HCT116 (cell line): ENCODE data around the gene WAPL. TPM values are rescaled to one million over a fixed set of nuclear protein-coding genes. Genes with fewer than 3 reads are reported as not detected.

ENCODE experiments used
- ATAC-seq: fragments of 200-7000 bp; cut with Tn5 transposase; 2 replicates; pipeline ENCODE4 v1.9.1; 2020; ENCODE audit warnings: mild to moderate bottlenecking, moderate library complexity
- BruUV-seq: library from RNA; stranded (reverse); fragments of 400-500 nt; replicated peaks from 2 replicates; lab custom pipeline; 2021; lab: Mats Ljungman, UMichigan
- CTCF ChIA-PET: fragments of 300-600 bp; sonication (Branson Sonifier 250); formaldehyde crosslinking; loops from one replicate; lab custom pipeline; 2021; ENCODE audit warnings: antibody characterized with exemption; lab: Charles Lee
- POLR2A ChIA-PET: fragments of 300-600, 350-600 bp; sonication (Branson Sonifier 250); formaldehyde crosslinking; loops from one replicate; lab custom pipeline; 2021; ENCODE audit warnings: antibody characterized with exemption; lab: Charles Lee
- RAD21 ChIA-PET, 2 experiments: fragments of 300-600 bp; sonication (Branson Sonifier 250); formaldehyde crosslinking; loops; one replicate each; lab custom pipeline; 2023; ENCODE audit warnings: low total read pairs in 2 of 2; ENCODE audit not compliant: uncharacterized antibody in 2 of 2, unreplicated experiment in 2 of 2, low non-redundant PET in 1 of 2; lab: Charles Lee
- DNase-seq: peaks from one replicate; pipeline ENCODE4 v3.0.0-alpha.2; 2010; ENCODE audit warnings: low read depth, low spot score
- H2AFZ ChIP-seq: fragments of 200-600 bp; shearing (Covaris generic), sonication (generic); 2 replicates; pipeline ENCODE4 v1.6.1; 2017; ENCODE audit warnings: low read depth, mixed run types, mixed read lengths, antibody characterized with exemption, low read length; ENCODE audit not compliant: poor library complexity, severe bottlenecking
- H3K27ac ChIP-seq: 2 replicates; pipeline ENCODE4 v1.5.1; 2012; ENCODE audit warnings: low read depth, low read length
- H3K27me3 ChIP-seq: fragments of 200-600 bp; sonication (generic); 2 replicates; pipeline ENCODE4 v1.6.1; 2016; ENCODE audit warnings: mixed run types, low read length, mixed read lengths; ENCODE audit not compliant: insufficient read depth
- H3K36me3 ChIP-seq, 2 experiments: fragments of 200-500 bp in 1 of 2; fragments of 200-600 bp in 1 of 2; sonication (Bioruptor generic) in 1 of 2; sonication (generic) in 1 of 2; 2 replicates each; pipeline versions ENCODE4 v1.5.1 to v1.6.1; 2014 to 2016; ENCODE audit warnings: low read length in 2 of 2, inconsistent platforms in 1 of 2, mixed read lengths in 1 of 2, mixed run types in 1 of 2; ENCODE audit not compliant: insufficient read depth in 2 of 2, control insufficient read depth in 1 of 2
- H3K4me1 ChIP-seq, 2 experiments: fragments of 200-600 bp in 1 of 2; sonication (generic) in 1 of 2; 2 replicates each; pipeline versions ENCODE4 v1.5.1 to v1.6.1; 2012 to 2017; ENCODE audit warnings: low read length in 2 of 2, inconsistent platforms in 1 of 2, mild to moderate bottlenecking in 1 of 2, mixed read lengths in 1 of 2, mixed run types in 1 of 2, moderate library complexity in 1 of 2; ENCODE audit not compliant: insufficient read depth in 2 of 2, control insufficient read depth in 1 of 2
- H3K4me2 ChIP-seq: fragments of 200-600 bp; sonication (generic); 2 replicates; pipeline ENCODE4 v1.6.1; 2017; ENCODE audit warnings: mixed run types, low read length, mixed read lengths
- H3K4me3 ChIP-seq, 2 experiments: fragments of 200-600 bp in 1 of 2; sonication (generic) in 1 of 2; replicated peaks in 1 of 2; 2 replicates each; pipeline ENCODE4 v1.5.1; 2011 to 2016; ENCODE audit warnings: low read length in 2 of 2, control low read depth in 1 of 2, low read depth in 1 of 2, mild to moderate bottlenecking in 1 of 2, mixed read lengths in 1 of 2, mixed run types in 1 of 2
- H3K79me2 ChIP-seq: fragments of 200-600 bp; sonication (generic); 2 replicates; pipeline ENCODE4 v1.6.1; 2017; ENCODE audit warnings: mild to moderate bottlenecking, mixed run types, low read length, moderate library complexity, mixed read lengths; ENCODE audit not compliant: insufficient read depth
- H3K9ac ChIP-seq: fragments of 200-600 bp; sonication (generic); 2 replicates; pipeline ENCODE4 v1.6.1; 2016; ENCODE audit warnings: low read length, mixed read lengths
- H3K9me2 ChIP-seq: fragments of 200-600 bp; sonication (generic), shearing (Covaris generic); 2 replicates; pipeline ENCODE4 v1.6.1; 2017; ENCODE audit warnings: mixed run types, mild to moderate bottlenecking, moderate library complexity; ENCODE audit not compliant: insufficient read depth
- H3K9me3 ChIP-seq, 2 experiments: fragments of 200-500 bp in 1 of 2; fragments of 200-600 bp in 1 of 2; sonication (Bioruptor generic) in 1 of 2; sonication (generic) in 1 of 2; 2 replicates each; pipeline ENCODE4 v1.6.1; 2014 to 2017; ENCODE audit warnings: low read length in 2 of 2, mixed read lengths in 2 of 2, inconsistent platforms in 1 of 2, low read depth in 1 of 2, mild to moderate bottlenecking in 1 of 2, mixed run types in 1 of 2, moderate library complexity in 1 of 2; ENCODE audit not compliant: control insufficient read depth in 1 of 2, insufficient read depth in 1 of 2
- H4K20me1 ChIP-seq: fragments of 200-600 bp; sonication (generic), shearing (Covaris generic); 2 replicates; pipeline ENCODE4 v1.6.1; 2017; ENCODE audit warnings: mixed run types, mild to moderate bottlenecking, moderate library complexity; ENCODE audit not compliant: insufficient read depth
- CBX3 ChIP-seq: IDR thresholded peaks from 2 replicates; pipeline ENCODE4 v1.6.1; 2012; ENCODE audit warnings: low read depth
- CEBPB ChIP-seq: IDR thresholded peaks from 2 replicates; pipeline ENCODE4 v1.6.1; 2012; ENCODE audit warnings: low read depth
- EZH2 ChIP-seq: fragments of 200-600 bp; sonication (generic); IDR thresholded peaks from 2 replicates; pipeline ENCODE4 v1.6.1; 2017; ENCODE audit warnings: antibody characterized with exemption, mixed run types
- EZH2phosphoT487 ChIP-seq: fragments of 200-600 bp; IDR thresholded peaks from 2 replicates; pipeline ENCODE4 v1.6.1; 2018; ENCODE audit warnings: antibody characterized with exemption, borderline replicate concordance
- FOSL1 ChIP-seq: IDR thresholded peaks from 2 replicates; pipeline ENCODE4 v1.6.1; 2012; ENCODE audit warnings: low read depth
- JUND ChIP-seq: IDR thresholded peaks from 2 replicates; pipeline ENCODE4 v1.6.1; 2012
- SIN3A ChIP-seq: IDR thresholded peaks from 2 replicates; pipeline ENCODE4 v1.6.1; 2012; ENCODE audit warnings: low read depth
- SP1 ChIP-seq: IDR thresholded peaks from 2 replicates; pipeline ENCODE4 v1.6.1; 2012; ENCODE audit warnings: low read depth
- TCF7L2 ChIP-seq: IDR thresholded peaks from 2 replicates; pipeline ENCODE4 v1.7.0; 2011; ENCODE audit warnings: borderline replicate concordance, inconsistent platforms; ENCODE audit not compliant: insufficient read depth, insufficient read length; ENCODE audit errors: extremely low read depth
- YY1 ChIP-seq: IDR thresholded peaks from 2 replicates; pipeline ENCODE4 v1.6.1; 2011; ENCODE audit warnings: low read length, low read depth, moderate library complexity, mild to moderate bottlenecking; ENCODE audit not compliant: insufficient replicate concordance; ENCODE audit errors: extremely low read depth
- ZFX ChIP-seq: fragments of 450-650 bp; IDR thresholded peaks from 2 replicates; pipeline ENCODE4 v1.6.1; 2017
- intact Hi-C: fragments of 100-400 bp; cut with micrococcal nuclease; formaldehyde crosslinking; loops from 2 replicates; pipeline ENCODE4 v1.10.0; 2022
- total RNA-seq: library from RNA; stranded (reverse); gene quantifications from one replicate; pipeline ENCODE4 v1.2.1, GENCODE V29; 2021; ENCODE audit not compliant: unreplicated experiment
- TF ChIP-seq, protein P1 (sequence below): IDR thresholded peaks from 2 replicates; pipeline ENCODE4 v1.6.1; 2012
- TF ChIP-seq, protein P2 (sequence below): IDR thresholded peaks from 2 replicates; pipeline ENCODE4 v1.6.1; 2012; ENCODE audit warnings: low read depth
- TF ChIP-seq, protein P3 (sequence below): IDR thresholded peaks from 2 replicates; pipeline ENCODE4 v1.6.1; 2012
- TF ChIP-seq, protein P4 (sequence below): IDR thresholded peaks from 2 replicates; pipeline ENCODE4 v1.6.1; 2011; ENCODE audit warnings: mild to moderate bottlenecking, low read length, moderate library complexity; ENCODE audit not compliant: insufficient replicate concordance; ENCODE audit errors: extremely low read depth
- TF ChIP-seq, protein P5 (sequence below), 3 experiments: fragments of 200-600 bp in 1 of 3; sonication (generic) in 1 of 3; IDR thresholded peaks in 2 of 3; conservative IDR thresholded peaks in 1 of 3; 2 replicates each; pipeline ENCODE4 v1.5.1; 2012 to 2017; ENCODE audit warnings: low read depth in 2 of 3, low read length in 2 of 3, antibody characterized with exemption in 1 of 3, borderline replicate concordance in 1 of 3, control low read depth in 1 of 3, mild to moderate bottlenecking in 1 of 3, mixed read lengths in 1 of 3, mixed run types in 1 of 3, moderate library complexity in 1 of 3; ENCODE audit not compliant: insufficient read depth in 1 of 3

Gene WAPL
- total RNA-seq, 1 experiment from 2014 or later, result 37.5 TPM

DNA sequence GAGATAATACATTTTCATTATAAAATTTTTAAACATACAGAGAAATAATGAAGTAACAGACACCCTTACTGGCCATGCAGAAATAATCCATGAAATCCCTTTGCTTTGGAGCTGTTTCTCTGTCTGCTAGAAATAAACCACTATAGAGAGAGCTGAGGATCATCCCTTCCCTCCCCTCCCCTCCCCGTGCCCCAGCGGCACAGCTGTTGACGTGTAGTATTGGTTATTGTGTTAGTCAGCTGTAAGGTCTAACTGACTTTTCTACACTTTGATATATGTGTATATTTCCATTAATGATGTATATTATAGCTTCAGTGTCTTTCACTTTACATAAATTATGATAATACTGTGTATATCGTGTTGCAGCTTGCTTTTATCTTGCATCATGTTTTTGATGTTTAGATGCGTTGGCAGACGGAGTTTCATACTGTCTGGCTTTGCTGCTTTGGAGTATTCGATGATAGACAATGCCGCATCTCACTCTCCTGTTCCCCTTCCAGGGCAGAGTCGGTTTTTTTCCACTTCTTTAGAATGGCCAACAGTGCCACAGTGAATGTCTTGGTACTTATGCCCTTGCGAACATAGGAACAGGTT lies 127.6 kb downstream of the WAPL start:
- no peaks in the 10 kb centered on the region for H3K9me2 ChIP-seq
- no peak overlapping the region for H3K4me3 ChIP-seq
- BruUV-seq, result no TSS peak
- H3K27ac ChIP-seq, result no peak overlapping the region
- no peak overlapping the region for H3K9ac ChIP-seq
- ChIA-PET CTCF (no interaction called here), RAD21 (no interaction called here)
- no peaks in the 10 kb centered on the region for H4K20me1 ChIP-seq
- H3K27me3 ChIP-seq, result no peaks in the 10 kb centered on the region
- H3K4me2 ChIP-seq, result no peak overlapping the region
- H2AFZ ChIP-seq, result no peak overlapping the region
- no peaks in the 10 kb centered on the region for H3K79me2 ChIP-seq
- H3K9me3 ChIP-seq, result no peaks in the 10 kb centered on the region
- DNase-seq (no peak), ATAC-seq (no peak)
- no peaks in the 10 kb centered on the region for H3K4me1 ChIP-seq
- TF ChIP-seq, protein P1, sequence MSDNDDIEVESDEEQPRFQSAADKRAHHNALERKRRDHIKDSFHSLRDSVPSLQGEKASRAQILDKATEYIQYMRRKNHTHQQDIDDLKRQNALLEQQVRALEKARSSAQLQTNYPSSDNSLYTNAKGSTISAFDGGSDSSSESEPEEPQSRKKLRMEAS, result no peak
- no peak for TF ChIP-seq ZFX
- no peak for TF ChIP-seq JUND
- TF ChIP-seq, protein P2, sequence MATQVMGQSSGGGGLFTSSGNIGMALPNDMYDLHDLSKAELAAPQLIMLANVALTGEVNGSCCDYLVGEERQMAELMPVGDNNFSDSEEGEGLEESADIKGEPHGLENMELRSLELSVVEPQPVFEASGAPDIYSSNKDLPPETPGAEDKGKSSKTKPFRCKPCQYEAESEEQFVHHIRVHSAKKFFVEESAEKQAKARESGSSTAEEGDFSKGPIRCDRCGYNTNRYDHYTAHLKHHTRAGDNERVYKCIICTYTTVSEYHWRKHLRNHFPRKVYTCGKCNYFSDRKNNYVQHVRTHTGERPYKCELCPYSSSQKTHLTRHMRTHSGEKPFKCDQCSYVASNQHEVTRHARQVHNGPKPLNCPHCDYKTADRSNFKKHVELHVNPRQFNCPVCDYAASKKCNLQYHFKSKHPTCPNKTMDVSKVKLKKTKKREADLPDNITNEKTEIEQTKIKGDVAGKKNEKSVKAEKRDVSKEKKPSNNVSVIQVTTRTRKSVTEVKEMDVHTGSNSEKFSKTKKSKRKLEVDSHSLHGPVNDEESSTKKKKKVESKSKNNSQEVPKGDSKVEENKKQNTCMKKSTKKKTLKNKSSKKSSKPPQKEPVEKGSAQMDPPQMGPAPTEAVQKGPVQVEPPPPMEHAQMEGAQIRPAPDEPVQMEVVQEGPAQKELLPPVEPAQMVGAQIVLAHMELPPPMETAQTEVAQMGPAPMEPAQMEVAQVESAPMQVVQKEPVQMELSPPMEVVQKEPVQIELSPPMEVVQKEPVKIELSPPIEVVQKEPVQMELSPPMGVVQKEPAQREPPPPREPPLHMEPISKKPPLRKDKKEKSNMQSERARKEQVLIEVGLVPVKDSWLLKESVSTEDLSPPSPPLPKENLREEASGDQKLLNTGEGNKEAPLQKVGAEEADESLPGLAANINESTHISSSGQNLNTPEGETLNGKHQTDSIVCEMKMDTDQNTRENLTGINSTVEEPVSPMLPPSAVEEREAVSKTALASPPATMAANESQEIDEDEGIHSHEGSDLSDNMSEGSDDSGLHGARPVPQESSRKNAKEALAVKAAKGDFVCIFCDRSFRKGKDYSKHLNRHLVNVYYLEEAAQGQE, result no peak
- no peak for TF ChIP-seq SIN3A
- no peak for TF ChIP-seq CBX3
- TF ChIP-seq YY1, result no peak
- TF ChIP-seq EZH2phosphoT487, result no peak
- TF ChIP-seq SP1, result no peak
- TF ChIP-seq EZH2, result no peak
- TF ChIP-seq, protein P3, sequence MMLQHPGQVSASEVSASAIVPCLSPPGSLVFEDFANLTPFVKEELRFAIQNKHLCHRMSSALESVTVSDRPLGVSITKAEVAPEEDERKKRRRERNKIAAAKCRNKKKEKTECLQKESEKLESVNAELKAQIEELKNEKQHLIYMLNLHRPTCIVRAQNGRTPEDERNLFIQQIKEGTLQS, result no peak
- TF ChIP-seq FOSL1, result no peak
- TF ChIP-seq CEBPB, result no peak
- TF ChIP-seq, protein P4, sequence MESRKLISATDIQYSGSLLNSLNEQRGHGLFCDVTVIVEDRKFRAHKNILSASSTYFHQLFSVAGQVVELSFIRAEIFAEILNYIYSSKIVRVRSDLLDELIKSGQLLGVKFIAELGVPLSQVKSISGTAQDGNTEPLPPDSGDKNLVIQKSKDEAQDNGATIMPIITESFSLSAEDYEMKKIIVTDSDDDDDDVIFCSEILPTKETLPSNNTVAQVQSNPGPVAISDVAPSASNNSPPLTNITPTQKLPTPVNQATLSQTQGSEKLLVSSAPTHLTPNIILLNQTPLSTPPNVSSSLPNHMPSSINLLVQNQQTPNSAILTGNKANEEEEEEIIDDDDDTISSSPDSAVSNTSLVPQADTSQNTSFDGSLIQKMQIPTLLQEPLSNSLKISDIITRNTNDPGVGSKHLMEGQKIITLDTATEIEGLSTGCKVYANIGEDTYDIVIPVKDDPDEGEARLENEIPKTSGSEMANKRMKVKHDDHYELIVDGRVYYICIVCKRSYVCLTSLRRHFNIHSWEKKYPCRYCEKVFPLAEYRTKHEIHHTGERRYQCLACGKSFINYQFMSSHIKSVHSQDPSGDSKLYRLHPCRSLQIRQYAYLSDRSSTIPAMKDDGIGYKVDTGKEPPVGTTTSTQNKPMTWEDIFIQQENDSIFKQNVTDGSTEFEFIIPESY, result no peak
- no peak for TF ChIP-seq TCF7L2
- TF ChIP-seq, protein P5, sequence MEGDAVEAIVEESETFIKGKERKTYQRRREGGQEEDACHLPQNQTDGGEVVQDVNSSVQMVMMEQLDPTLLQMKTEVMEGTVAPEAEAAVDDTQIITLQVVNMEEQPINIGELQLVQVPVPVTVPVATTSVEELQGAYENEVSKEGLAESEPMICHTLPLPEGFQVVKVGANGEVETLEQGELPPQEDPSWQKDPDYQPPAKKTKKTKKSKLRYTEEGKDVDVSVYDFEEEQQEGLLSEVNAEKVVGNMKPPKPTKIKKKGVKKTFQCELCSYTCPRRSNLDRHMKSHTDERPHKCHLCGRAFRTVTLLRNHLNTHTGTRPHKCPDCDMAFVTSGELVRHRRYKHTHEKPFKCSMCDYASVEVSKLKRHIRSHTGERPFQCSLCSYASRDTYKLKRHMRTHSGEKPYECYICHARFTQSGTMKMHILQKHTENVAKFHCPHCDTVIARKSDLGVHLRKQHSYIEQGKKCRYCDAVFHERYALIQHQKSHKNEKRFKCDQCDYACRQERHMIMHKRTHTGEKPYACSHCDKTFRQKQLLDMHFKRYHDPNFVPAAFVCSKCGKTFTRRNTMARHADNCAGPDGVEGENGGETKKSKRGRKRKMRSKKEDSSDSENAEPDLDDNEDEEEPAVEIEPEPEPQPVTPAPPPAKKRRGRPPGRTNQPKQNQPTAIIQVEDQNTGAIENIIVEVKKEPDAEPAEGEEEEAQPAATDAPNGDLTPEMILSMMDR (IDR thresholded peaks at IDR 0.05 in 2 of 3, conservative IDR thresholded peaks at IDR 0.05 in 1 of 3; ENCODE audit: borderline replicate concordance in 1 of 3, insufficient read depth in 1 of 3, low read depth in 2 of 3, low read length in 2 of 3), result no peak
- TF ChIP-seq, all 23 proteins: peak for 0
- no peaks in the 10 kb centered on the region for H3K36me3 ChIP-seq
- intact Hi-C loops, result no loop called here
- POLR2A ChIA-PET, result no interaction called here
